Stimulated activated CD4-positive, alpha-beta T cell treated with anti-CD3 and anti-CD28 coated beads, Interleukin-1b, Interleukin-23, amount 100 ng/mL, for 1 hour (primary cell): ENCODE results near the gene GPR142.

Source experiments
- DNase-seq, 2 donors: peaks; one replicate each; pipeline ENCODE4 v3.0.0-alpha.2; 2020; ENCODE audit warnings: low read depth in 2 of 2

GPR142 gene, protein sequence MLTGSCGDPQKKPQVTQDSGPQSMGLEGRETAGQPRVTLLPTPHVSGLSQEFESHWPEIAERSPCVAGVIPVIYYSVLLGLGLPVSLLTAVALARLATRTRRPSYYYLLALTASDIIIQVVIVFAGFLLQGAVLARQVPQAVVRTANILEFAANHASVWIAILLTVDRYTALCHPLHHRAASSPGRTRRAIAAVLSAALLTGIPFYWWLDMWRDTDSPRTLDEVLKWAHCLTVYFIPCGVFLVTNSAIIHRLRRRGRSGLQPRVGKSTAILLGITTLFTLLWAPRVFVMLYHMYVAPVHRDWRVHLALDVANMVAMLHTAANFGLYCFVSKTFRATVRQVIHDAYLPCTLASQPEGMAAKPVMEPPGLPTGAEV

DNA sequence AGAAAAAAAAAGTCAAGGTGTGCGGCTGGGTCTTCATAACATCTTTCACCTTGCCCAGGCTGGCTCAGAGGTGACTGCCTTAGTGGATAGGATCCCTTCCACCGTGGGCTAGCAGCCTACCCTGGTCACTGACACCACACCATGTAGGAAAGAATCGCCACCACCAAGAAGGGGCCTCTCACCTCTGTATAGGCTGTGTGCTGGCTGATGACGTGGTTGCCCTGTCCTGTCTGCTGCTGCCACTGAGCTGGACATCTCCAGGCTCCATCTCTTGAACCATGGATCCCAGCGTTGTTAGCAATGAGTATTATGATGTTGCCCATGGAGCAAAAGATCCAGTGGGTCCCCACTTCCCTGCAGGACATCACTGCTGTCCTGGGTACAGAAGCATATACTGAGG lies at the start of gene GPR142:
TSS of gene GPR142 (plus strand) at position 301 of the 400 bp plus-strand sequence. CDS start 2,035 bp downstream, outside the sequence.
- DNase-seq, result no peak

DNA sequence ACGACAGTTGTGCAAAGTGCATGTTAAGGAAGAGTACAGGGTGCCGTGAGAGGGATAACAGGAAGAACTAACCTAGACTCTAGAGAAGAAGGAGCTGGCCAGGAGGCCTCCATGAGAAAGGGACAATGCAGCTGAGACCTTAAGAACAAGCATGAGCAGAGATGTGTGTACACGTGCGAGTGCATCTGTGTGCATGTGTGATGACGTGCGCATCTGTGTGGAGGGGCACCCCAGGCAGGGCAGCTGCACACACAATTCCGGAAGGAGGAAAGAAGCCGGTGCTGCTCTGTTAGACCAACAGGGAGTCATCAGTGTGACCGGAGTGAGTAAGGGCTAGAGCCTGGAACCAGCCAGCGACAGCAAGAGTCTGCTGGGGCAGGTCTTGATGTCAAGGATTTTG lies 48.9 kb upstream of the GPR142 start:
- no peak for DNase-seq

DNA sequence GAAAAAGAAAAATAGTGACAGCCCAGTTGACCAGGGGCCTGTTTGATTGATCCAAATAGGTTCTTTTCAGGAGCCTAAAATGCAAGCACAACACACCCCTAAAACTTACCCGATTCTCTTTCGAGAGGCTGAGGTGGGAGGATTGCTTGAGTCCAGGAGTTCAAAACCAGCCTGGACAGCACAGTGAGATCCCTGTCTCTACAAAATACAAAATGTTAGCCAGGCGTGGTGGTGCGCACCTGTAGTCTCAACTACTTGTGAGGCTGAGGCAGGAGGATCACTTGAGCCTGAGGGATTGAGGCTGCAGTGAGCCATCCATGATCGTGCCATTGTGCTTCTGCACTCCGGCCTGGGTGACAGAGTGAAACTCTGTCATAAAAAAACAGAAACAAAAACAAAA lies 42.8 kb upstream of the GPR142 start:
- no peak for DNase-seq

DNA sequence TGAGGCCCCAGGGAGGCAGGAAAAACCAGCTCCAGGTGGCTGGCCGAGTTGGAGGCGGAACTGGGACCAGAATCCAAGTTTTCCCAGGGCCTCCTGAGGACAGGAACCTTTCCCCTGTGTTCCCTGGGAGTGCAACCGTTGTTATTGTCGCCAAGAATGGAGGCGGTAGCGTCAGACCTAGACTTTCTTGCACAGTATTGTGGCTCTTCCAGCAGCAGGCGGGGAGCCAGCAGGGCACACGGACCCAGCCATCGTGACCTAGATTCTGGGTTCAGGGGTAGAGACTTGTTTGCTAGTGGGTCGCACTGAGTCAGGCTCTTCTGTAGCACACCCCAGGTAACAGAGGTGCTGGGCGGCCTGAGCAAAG lies 41.9 kb upstream of the GPR142 start:
- DNase-seq, result no peak

DNA sequence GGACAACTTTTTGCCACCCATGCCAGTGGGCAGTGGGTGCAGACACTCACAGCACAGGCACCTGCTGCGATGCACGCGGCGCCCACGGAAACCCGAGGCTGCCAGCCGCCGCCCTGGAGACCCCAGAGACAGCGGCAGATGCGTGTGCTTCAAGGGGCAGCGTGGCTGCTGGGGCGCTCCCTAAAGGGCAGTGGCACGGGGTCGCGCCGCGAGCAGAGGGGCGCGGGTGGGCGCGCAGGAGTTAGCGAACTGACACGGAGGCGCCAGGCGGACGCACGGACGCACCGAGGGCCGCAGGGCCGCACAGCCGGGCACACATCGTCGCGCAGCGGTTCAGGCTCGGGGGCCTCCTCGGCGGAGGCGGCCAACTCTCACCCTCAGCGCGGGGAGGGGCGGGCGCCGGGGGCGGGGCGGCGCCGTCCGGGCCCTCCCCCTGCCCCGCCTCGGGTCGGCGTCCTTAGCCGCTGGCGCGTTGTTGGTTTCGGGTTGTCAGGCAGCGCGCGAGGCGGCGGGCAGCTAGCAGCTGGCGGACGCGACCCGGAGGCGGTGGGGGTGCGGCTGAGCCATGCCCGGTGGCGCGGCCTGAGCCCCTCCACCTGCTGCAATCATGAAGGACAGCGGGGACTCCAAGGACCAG lies 41.4 kb upstream of the GPR142 start, which contains the start of gene KIF19:
TSS of gene KIF19 (plus strand) at position 484 of the 637 bp plus-strand sequence. CDS start at position 608, 124 bp downstream.
- DNase-seq, result peak; percentile 15 to 21

DNA sequence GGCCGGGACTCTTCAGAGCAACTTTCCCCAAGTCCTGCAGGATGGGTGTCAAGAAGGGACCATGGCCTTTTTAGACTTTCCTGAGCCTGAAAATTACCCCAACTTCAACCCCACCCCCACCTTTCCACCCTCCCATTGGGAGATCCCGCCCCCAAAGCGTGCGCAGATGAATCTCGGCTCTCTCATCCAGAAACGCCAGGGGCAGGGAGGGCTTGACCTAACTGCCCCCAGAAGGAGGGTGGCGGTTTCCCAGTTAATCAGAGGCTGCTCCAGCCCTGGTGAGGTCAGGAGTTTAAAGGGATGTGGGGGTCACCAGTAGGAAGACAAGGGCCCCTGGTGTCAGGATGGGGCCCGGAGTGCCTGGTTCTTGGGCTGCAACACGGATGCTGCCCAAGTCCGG lies 40.8 kb upstream of the GPR142 start:
- DNase-seq, result no peak

DNA sequence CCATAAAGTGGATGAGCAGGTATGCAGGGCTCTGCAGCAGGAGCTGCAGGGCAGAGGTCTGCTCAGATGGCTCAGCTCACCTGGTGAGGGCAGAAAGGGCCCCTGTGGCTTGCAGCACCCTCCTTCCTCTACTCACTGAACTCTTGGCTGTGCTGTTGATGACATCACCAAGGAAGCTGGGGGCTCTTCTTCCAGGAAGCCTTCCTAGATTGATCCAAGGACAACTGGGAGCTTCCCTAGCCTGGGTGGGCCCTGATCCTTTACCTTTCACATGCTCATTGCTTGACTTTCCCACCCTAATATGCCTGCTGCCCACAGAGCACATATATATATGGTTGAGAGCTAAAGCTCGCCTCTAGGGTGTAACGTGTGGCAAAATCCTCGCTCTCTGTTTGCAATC lies 38.8 kb upstream of the GPR142 start:
- no peak for DNase-seq

DNA sequence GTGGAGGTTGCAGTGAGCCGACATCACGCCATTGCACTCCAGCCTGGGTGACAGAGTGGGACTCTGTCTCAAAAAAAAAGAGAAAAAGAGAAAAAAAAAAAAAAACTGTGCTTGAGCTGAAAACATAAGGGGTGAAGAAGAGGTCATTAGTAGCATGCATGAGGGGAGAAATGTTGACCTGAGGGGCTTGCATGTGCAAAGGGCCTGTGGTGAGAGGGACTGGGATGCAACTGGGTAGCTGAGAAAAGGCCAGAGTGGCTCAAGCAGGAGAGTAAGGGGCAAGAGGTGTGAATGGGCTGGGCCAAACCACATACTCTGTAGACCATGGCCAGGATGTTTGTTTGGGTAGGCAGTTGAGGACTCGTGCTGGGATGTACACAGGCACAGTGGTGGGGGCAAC lies 37.9 kb upstream of the GPR142 start:
- no peak for DNase-seq

DNA sequence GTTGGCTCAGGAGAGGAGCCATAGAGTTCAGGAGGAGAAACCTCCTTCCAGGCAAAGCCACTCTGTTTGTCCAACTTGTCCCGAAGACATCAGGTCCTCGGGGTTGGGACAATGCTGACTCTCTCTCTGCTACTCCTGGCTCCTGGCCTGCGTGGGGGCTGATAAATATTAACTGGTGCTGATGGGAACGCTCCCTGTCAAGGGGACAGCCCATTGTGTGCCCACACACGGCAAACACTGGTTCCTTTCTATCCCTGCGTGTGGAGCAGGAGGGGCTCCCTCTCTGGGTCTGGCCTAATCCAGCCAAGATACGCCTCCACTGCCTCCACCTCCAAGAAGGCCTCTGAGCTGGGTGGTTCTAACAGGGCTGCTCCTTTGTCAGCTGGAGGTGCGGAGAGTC lies 36.9 kb upstream of the GPR142 start:
- DNase-seq, result no peak

DNA sequence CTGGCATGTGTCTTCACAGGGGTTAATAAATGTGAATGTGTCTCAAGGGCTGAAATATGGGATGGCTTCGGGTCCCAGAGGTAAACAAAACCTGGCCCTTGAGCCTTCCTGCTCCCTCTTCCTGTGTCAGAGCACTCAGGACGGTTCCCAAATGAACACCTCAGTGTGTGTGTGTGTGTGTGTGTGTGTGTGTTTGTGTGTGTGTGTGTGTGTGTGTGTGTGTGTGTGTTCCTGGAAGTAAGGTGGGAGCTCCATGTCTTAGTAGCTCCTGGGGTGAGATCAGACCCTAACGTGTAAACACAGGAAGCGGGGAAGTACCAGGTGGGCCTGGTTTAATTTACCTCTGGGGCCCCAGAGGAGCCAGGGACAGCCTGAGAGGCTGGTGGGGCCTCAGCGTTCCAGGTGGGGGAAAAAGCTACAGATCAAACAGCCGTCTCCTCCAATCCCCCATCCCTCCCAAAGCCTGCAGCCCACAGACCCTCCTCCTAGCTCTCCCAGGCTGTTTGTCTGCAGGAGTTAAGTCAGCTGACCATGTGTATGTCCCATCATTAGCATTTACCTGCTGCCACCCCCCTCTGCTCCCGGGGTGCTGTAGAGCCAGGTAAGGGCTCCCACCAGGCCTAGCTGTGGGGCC lies 35.2 kb upstream of the GPR142 start:
- no peak for DNase-seq

DNA sequence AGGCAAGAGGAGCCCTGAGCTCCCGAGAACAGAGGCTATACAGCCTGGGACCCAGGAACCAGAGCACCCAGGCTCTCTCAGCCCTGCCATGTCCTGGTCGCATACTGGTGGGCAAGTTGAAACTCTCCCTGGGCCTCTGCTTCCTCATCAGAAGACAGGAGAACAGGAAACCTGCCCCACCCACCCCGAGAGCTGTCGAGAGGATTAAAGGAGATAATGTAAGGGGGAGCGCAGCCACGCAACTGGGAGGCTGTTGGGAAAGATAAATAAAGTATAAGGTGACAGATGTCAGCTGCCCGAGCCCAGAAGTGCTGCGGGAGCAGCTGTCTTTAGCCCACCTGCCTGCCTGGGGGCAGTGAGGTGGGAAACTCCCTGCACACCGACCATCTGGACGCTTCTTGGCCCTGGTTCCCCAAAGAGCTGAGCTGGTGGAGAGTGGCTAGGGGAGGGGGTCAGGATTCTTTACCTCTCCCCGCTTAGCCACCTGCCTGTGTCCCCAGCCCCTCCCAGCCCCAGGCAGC lies 34.5 kb upstream of the GPR142 start:
- DNase-seq, result no peak

DNA sequence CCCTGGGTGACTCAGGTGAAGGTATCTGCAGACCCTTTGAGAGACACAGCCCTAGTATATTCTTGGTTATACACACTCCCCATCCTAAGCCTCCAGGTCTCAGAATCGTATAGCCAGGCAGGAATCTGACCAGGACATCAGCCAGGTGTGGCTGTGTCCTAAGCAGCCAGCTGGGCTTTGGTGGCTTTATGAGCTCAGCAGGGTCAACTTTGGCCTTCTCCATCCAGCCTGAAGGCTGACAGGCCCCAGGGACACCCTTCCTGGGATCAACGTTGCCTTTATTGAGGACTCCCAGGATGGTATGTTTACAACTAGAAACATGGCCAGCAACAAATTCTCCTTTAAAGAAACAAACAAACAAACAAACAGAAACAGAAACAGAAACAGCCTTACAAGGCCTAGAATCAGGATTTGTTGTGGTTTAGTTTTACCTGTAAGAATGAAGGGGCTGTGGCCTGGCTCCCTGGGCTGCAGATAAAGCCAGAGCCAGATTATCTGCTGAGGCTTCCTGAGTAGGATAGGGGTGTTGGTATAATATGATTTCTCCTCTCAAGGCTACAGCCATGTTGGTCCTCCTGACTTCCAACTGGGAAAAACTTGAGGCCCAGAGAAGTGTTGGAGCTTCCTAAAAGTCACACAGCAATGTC lies 32.8 kb upstream of the GPR142 start:
- no peak for DNase-seq

DNA sequence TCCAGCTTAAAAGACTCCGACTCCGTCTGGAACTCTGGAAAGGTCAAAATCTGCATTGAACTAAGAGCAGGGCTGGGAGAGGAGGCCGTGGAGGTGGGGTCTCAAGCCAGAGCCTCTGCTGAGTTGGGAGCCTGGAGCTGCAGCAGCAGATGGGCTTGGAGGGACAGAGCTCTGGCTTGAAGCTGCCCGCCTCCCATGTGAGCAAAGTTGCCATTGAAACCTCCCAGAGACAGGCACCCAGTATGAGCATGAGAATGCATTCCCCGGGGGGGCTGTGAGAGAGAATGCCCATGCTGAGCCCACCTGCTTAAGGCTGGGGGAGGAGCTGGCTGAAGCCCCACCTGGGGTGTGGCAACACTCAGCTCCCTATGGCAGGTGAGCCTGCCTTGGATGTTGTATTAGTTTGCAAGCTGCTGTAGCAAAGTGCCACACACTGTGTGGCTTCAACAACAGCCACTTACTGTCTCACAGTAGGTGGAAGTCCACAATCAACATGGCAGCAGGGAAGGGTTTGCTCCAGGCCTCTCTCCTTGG lies 31.7 kb upstream of the GPR142 start:
- DNase-seq, result no peak

DNA sequence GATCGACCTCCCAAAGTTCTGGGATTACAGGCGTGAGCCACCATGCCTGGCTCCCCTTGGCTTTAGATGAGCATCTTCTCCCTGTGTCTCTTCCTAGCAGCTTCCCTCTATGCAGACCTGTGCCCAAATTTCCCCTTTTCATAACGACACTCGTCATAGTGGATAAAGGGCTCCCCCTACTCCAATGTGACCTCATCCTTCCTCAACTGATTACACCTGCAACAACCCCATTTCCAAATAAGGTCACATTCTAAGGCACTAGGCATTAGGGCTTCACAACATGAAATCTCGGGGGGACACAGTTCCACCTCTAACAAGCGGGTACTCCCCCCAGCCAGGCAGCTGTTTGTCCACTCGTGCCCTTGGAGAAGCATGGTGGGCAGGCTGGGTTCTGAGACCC lies 31.0 kb upstream of the GPR142 start:
- DNase-seq, result no peak

DNA sequence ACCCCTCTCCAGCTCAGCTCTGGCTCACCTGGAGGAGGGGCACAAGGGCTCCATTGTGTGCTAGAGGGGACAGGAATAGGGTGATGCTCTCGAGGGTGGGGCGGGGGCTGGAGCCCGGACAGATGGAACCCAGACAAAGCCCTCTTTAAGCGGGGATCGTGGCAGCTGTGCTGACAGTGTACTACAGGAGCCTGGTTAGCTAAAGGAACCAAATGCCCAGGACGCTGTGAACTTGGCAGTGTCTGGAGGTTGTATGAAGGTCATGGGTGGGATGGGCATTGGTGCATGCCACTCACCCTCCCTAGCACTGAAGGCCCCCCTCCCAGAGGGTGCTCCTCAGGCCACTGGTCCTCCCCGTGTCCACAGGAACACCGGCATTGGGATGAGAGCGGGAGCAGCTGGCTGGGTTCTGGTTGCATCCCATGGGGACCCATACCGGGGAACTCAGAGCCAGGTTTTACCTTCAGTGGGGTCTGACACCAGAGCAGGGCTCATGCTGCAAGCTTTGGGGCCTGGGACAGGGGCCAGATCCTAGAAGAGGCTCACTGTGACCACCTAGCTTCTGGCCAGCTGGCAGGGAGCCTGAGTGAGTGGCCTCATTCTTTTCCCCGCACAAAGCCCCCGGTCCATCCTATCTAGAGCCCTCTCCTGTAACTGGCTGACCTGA lies 29.3 kb upstream of the GPR142 start:
- no peak for DNase-seq

DNA sequence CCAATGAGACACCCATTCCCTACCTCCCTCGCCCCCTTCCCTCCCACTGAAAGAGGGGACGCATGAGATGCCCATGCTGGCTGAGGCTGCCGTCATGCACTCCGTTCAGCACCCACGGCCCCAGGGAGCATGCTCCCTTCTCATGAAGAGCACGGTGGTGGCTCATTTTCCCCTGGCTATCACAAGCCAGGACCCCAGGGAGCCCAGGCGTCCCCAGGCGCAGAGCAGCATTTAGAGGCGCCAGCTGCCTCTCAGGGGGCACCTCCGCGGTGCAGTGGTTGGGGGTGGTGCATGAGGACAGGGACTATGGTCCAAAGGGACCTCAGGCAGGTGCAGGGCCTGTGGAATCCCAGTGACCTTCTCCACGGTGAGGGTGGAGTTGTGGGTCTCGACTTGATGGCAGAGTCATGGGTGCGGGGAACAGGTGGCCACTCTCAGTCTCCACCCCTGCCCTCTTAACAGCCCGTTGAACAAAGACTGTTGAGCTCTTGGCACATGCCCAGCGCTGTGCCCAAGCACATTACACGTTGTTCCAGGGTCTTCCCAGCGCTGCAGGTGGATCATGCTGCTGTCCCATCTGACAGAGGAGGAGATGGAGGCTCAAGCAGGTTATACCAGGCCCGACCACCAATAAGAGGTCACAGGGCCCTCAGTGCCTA lies 27.6 kb upstream of the GPR142 start:
- DNase-seq, result no peak

DNA sequence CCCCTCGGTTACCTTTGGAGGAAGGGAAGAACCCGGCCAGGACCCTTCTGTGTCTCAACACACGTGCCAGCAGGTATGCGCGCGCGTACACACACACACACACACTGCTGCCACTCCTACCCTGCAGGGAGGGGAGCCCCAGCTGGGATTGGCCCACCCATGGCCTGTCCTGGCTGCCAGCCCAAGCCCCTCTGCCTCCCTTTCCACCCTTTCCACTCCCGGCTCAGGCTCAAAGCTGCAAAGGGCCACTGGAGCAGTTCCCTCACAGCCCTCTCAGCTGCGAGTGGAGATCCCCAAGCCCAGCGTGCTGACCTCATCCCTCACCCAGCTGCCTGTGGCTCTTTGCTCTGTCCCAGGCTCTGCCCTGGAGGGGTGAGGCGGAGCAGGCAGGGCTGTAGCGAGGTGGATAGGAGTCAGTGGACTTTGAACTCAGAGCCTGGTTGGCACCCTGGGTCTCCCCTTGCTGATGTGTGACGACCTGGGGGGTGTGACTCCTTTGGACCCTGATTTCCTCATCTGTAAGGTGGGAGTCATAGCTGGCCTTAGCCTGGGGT lies 26.8 kb upstream of the GPR142 start:
- no peak for DNase-seq

DNA sequence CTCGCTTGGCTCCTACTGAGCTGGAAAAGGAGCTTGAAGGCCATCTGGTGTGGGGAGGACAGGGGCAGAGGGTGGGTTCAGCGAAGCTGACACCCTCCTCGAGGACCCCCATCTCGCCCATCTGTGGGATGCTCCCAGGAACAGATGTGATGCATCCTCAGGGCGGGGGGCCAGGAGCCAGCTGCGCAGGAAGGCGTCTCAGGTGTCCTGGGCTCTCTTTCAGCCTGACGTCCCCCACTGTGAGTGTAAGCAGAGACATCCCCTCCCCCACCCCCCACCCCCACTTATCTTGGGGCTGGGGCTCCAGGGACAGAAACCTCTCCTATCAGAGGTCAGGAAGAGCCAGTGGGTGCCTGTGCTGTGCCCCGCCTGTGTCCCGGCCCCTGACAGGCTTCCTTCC lies 25.1 kb upstream of the GPR142 start:
- DNase-seq, result no peak

DNA sequence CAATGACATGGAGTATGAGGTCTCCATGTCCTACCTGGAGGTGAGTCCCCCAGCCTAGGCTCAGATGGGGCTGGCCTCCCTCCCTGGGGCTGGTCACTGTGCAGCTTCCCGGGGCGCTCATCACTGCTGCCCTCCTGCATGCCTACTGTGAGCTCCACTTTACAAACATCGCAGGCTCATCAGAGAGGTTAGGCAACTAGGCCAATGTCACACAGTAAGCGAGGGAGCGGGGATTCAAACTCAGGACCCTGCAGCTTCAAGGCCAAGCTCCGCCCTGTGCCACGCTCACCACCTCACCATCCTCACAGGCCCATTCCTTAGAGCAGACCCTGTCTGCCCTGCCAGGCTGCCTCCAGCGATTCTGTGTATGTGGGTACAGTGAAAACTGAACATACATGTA lies 24.2 kb upstream of the GPR142 start:
- DNase-seq, result no peak

DNA sequence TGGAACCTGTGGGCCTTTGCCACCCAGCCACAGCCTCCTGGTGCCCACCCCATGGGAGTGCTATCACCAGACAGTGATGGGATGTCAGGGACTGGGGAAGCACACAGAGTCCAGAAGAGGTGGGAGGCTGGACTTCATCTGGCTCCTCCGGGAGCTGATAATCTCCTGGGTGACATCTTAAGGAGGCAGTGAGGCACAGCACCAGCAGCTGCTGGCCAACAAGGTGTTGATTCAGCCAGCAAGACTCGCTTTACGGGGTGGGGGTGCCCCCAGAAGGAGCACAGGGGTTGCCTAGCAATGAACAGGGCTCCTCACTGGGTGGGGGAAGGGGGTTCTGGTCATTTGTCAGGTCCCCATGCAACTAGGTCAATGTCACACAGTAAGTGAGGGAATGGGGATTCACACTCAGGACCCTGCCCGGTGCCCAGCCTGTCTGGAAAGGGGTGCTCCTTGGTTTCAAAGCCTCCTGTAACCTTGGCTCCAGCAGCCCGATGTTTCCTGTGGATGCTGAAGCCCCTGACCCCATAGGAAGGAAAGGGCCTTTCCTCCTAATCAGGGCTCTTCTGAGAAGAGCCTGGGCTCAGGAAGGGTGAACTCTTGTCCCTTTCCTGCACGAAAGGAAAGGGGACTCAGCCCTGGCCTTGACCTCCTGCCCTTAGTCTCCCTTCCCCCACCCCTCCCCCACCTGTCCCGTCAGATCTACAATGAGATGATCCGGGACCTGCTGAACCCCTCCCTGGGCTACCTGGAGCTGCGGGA lies 23.6 kb upstream of the GPR142 start:
- no peak for DNase-seq
